ENCODE data around the gene ZBP1.
"Not testable (repeated sequence)": the region's sequence is repeated elsewhere in the genome, so short reads cannot be mapped to it uniquely, and the experiment has no call there.

The ZBP1 gene

GRCh38 chr20:57647933-57648785 lies 27.9 kb upstream of the ZBP1 start:
- no peak for DNase-seq (ENCODE audit: low read depth in 4 of 4, low spot score in 1 of 4)

- DNase-seq (ENCODE audit: low read depth in 4 of 4, low spot score in 1 of 4): no peak
Observed at GRCh38 chr20:57647006-57647932, 27.0 kb upstream of the ZBP1 start.

- no peak for DNase-seq (ENCODE audit: low read depth in 4 of 4, low spot score in 1 of 4)
Observed at GRCh38 chr20:57638895-57639236, 18.6 kb upstream of the ZBP1 start.

- no peak for DNase-seq (ENCODE audit: low read depth in 4 of 4, low spot score in 1 of 4)
Observed at GRCh38 chr20:57638173-57638894, 18.1 kb upstream of the ZBP1 start.

GRCh38 chr20:57633945-57634491 lies 13.8 kb upstream of the ZBP1 start:
- DNase-seq (ENCODE audit: low read depth in 4 of 4, low spot score in 1 of 4): no peak

- DNase-seq (ENCODE audit: low read depth in 4 of 4, low spot score in 1 of 4): no peak
Observed at GRCh38 chr20:57632286-57632685, 12.1 kb upstream of the ZBP1 start.

- DNase-seq (ENCODE audit: low read depth in 4 of 4, low spot score in 1 of 4): no peak
Observed at GRCh38 chr20:57630061-57630460, 9.8 kb upstream of the ZBP1 start.

GRCh38 chr20:57629491-57629901 lies 9.3 kb upstream of the ZBP1 start:
- not testable (repeated sequence) for DNase-seq (ENCODE audit: low read depth in 4 of 4, low spot score in 1 of 4)

GRCh38 chr20:57628962-57629308 lies 8.7 kb upstream of the ZBP1 start:
- not testable (repeated sequence) for DNase-seq (ENCODE audit: low read depth in 4 of 4, low spot score in 1 of 4)

GRCh38 chr20:57628047-57628961 lies 8.1 kb upstream of the ZBP1 start:
- peak in 1 of 4 experiments; percentile 26 for DNase-seq (ENCODE audit: low read depth in 4 of 4, low spot score in 1 of 4)

GRCh38 chr20:57627339-57627738 lies 7.1 kb upstream of the ZBP1 start:
- DNase-seq (ENCODE audit: low read depth in 4 of 4, low spot score in 1 of 4): no peak

- DNase-seq (ENCODE audit: low read depth in 4 of 4, low spot score in 1 of 4): no peak
Observed at GRCh38 chr20:57625978-57626377, 5.8 kb upstream of the ZBP1 start.

- DNase-seq (ENCODE audit: low read depth in 4 of 4, low spot score in 1 of 4): no peak
Observed at GRCh38 chr20:57625181-57625958, 5.1 kb upstream of the ZBP1 start.

GRCh38 chr20:57624124-57624523 lies 3.9 kb upstream of the ZBP1 start:
- no peak for DNase-seq (ENCODE audit: low read depth in 4 of 4, low spot score in 1 of 4)

GRCh38 chr20:57622579-57623381 lies 2.6 kb upstream of the ZBP1 start:
- peak; percentile 35 to 50 (median 43) for DNase-seq (ENCODE audit: low read depth in 4 of 4, low spot score in 1 of 4)

GRCh38 chr20:57622201-57622570 lies 2.0 kb upstream of the ZBP1 start:
- no peak for DNase-seq (ENCODE audit: low read depth in 4 of 4, low spot score in 1 of 4)

GRCh38 chr20:57621421-57622200 lies 1.4 kb upstream of the ZBP1 start:
- no peak for DNase-seq (ENCODE audit: low read depth in 4 of 4, low spot score in 1 of 4)

- no peak for DNase-seq (ENCODE audit: low read depth in 4 of 4, low spot score in 1 of 4)
Observed at GRCh38 chr20:57620999-57621398, 773 bp upstream of the ZBP1 start.
